ENCODE measurements around the gene CASK. TPM values are rescaled to one million over a fixed set of nuclear protein-coding genes. Genes with fewer than 3 reads are reported as not detected.

Gene CASK
- total RNA-seq, 1 experiment from 2014 or later: 33.5 TPM

- POLR2A ChIA-PET (ENCODE audit: low non-redundant PET): interaction anchor here (0.7 kb wide), 1 partner anchor 318 kb away, joined by 4 read pairs; no protein-coding TSS in a partner anchor
- Histone ChIP-seq H3K4me3 (ENCODE audit: low read depth, low read length, poor library complexity, severe bottlenecking) (no peak overlapping the region), H3K27ac (ENCODE audit: low read depth, low read length, poor library complexity, severe bottlenecking) (no peak overlapping the region), H3K4me1 (ENCODE audit: insufficient read depth, low read length, poor library complexity, severe bottlenecking) (peaks cover 4% of the 10 kb centered on the region), H3K27me3 (replicated peaks; ENCODE audit: insufficient read depth, low read depth, low read length, poor library complexity) (no peaks in the 10 kb centered on the region), H3K36me3 (ENCODE audit: insufficient read depth, low read length, poor library complexity, severe bottlenecking) (no peaks in the 10 kb centered on the region), H3K9me3 (ENCODE audit: low read depth, low read length, poor library complexity, severe bottlenecking) (no peaks in the 10 kb centered on the region)
- no peak for TF ChIP-seq EZH2 (IDR thresholded peaks at IDR 0.05; ENCODE audit: borderline replicate concordance, low read depth, low read length, poor library complexity, severe bottlenecking)
- peak; percentile 78 for TF ChIP-seq CTCF (conservative IDR thresholded peaks at IDR 0.05; ENCODE audit: low read depth, low read length)
- peak; percentile 45 for DNase-seq (ENCODE audit: low spot score)
- CTCF ChIA-PET: interaction anchor here (0.6 to 1.1 kb wide), 3 partner anchors 223 to 1776 kb away, joined by 3 to 8 read pairs (median 4); no protein-coding TSS in a partner anchor
- intact Hi-C loops (cut with micrococcal nuclease; ENCODE audit: unreplicated experiment): loop anchor here (5.0 to 10.0 kb wide), 2 partner anchors 1771 to 1963 kb away; no protein-coding TSS in a partner anchor
- BruUV-seq (replicated peaks): no TSS peak
Observed at GRCh38 chrX:41781500-41781899, 141.9 kb downstream of the CASK start.

GRCh38 chrX:41779941-41780340, 143.4 kb downstream of the CASK start:
- intact Hi-C loops (cut with micrococcal nuclease; ENCODE audit: unreplicated experiment): loop anchor here (5.0 to 10.0 kb wide), 2 partner anchors 1772 to 1965 kb away; no protein-coding TSS in a partner anchor
- TF ChIP-seq CTCF (conservative IDR thresholded peaks at IDR 0.05; ENCODE audit: low read depth, low read length) (no peak), EZH2 (IDR thresholded peaks at IDR 0.05; ENCODE audit: borderline replicate concordance, low read depth, low read length, poor library complexity, severe bottlenecking) (no peak)
- H3K4me3 ChIP-seq (ENCODE audit: low read depth, low read length, poor library complexity, severe bottlenecking): no peak overlapping the region
- H3K9me3 ChIP-seq (ENCODE audit: low read depth, low read length, poor library complexity, severe bottlenecking): no peaks in the 10 kb centered on the region
- no peaks in the 10 kb centered on the region for H3K36me3 ChIP-seq (ENCODE audit: insufficient read depth, low read length, poor library complexity, severe bottlenecking)
- no peak for DNase-seq (ENCODE audit: low spot score)
- no peak overlapping the region for H3K27ac ChIP-seq (ENCODE audit: low read depth, low read length, poor library complexity, severe bottlenecking)
- ChIA-PET CTCF (no interaction called here), POLR2A (ENCODE audit: low non-redundant PET) (no interaction called here)
- peaks cover 4% of the 10 kb centered on the region for H3K4me1 ChIP-seq (ENCODE audit: insufficient read depth, low read length, poor library complexity, severe bottlenecking)
- no peaks in the 10 kb centered on the region for H3K27me3 ChIP-seq (replicated peaks; ENCODE audit: insufficient read depth, low read depth, low read length, poor library complexity)
- no TSS peak for BruUV-seq (replicated peaks)

- no peaks in the 10 kb centered on the region for H3K27me3 ChIP-seq (replicated peaks; ENCODE audit: insufficient read depth, low read depth, low read length, poor library complexity)
- TF ChIP-seq EZH2 (IDR thresholded peaks at IDR 0.05; ENCODE audit: borderline replicate concordance, low read depth, low read length, poor library complexity, severe bottlenecking) (no peak), CTCF (conservative IDR thresholded peaks at IDR 0.05; ENCODE audit: low read depth, low read length) (no peak)
- ChIA-PET POLR2A (ENCODE audit: low non-redundant PET) (no interaction called here), CTCF (no interaction called here)
- DNase-seq (ENCODE audit: low spot score): peak; percentile 13
- intact Hi-C loops (cut with micrococcal nuclease; ENCODE audit: unreplicated experiment): no loop called here
- peaks cover 4% of the 10 kb centered on the region for H3K4me1 ChIP-seq (ENCODE audit: insufficient read depth, low read length, poor library complexity, severe bottlenecking)
- no peaks in the 10 kb centered on the region for H3K9me3 ChIP-seq (ENCODE audit: low read depth, low read length, poor library complexity, severe bottlenecking)
- no peaks in the 10 kb centered on the region for H3K36me3 ChIP-seq (ENCODE audit: insufficient read depth, low read length, poor library complexity, severe bottlenecking)
- no peak overlapping the region for H3K4me3 ChIP-seq (ENCODE audit: low read depth, low read length, poor library complexity, severe bottlenecking)
- no TSS peak for BruUV-seq (replicated peaks)
- no peak overlapping the region for H3K27ac ChIP-seq (ENCODE audit: low read depth, low read length, poor library complexity, severe bottlenecking)
Observed at GRCh38 chrX:41779030-41779564, 144.3 kb downstream of the CASK start.

Data from A673 (cell line).